Stimulated activated CD4-positive, alpha-beta T cell treated with anti-CD3 and anti-CD28 coated beads, TNF-alpha, amount 100 ng/mL, for 24 hours (primary cell): ENCODE measurements around the gene SLC23A3.
A peak's percentile ranks its signal among the peaks of the same experiment; 100 is the strongest.

Source experiments
- DNase-seq, 3 experiments: peaks; one replicate each; pipeline ENCODE4 v3.0.0-alpha.2; 2020; ENCODE audit warnings: low read depth in 3 of 3

Gene SLC23A3

GRCh38 chr2:219175928-219176817 is 6.3 kb upstream of the SLC23A3 start:
- DNase-seq, result peak in 1 of 3 experiments; percentile 37

- DNase-seq, result no peak
These were observed 5.7 kb upstream of the SLC23A3 start for GRCh38 chr2:219175486-219175885.

- no peak for DNase-seq
These were observed 5.0 kb upstream of the SLC23A3 start for GRCh38 chr2:219174801-219175200.

GRCh38 chr2:219174146-219174545 is 4.3 kb upstream of the SLC23A3 start:
- no peak for DNase-seq

- no peak for DNase-seq
These were observed 3.3 kb upstream of the SLC23A3 start for GRCh38 chr2:219173176-219173575.

- DNase-seq, result no peak
These were observed 2.7 kb upstream of the SLC23A3 start for GRCh38 chr2:219172231-219173154.

GRCh38 chr2:219171231-219171651 is 1.4 kb upstream of the SLC23A3 start:
- no peak for DNase-seq

GRCh38 chr2:219168932-219169331 is 897 bp downstream of the SLC23A3 start:
- no peak for DNase-seq

GRCh38 chr2:219168526-219168925 is 1.3 kb downstream of the SLC23A3 start:
- DNase-seq, result no peak

GRCh38 chr2:219167997-219168396 is 1.8 kb downstream of the SLC23A3 start:
- DNase-seq, result no peak

GRCh38 chr2:219165058-219165911 is 4.5 kb downstream of the SLC23A3 start:
- DNase-seq, result no peak

GRCh38 chr2:219163156-219163555 is 6.7 kb downstream of the SLC23A3 start:
- no peak for DNase-seq

GRCh38 chr2:219161097-219161496 is 8.7 kb downstream of the SLC23A3 start:
- DNase-seq, result no peak

GRCh38 chr2:219160186-219161017 is 9.4 kb downstream of the SLC23A3 start, which contains the start of gene NHEJ1:
TSS of gene NHEJ1 (minus strand) at chr2:219160815. CDS start at chr2:219158362, 2,453 bp downstream.
- DNase-seq, result peak; percentile 86 to 96 (median 88)

GRCh38 chr2:219159771-219160185 is 10.1 kb downstream of the SLC23A3 start:
- DNase-seq, result no peak

GRCh38 chr2:219158586-219158985 is 11.2 kb downstream of the SLC23A3 start:
- DNase-seq, result no peak

- no peak for DNase-seq
These were observed 11.8 kb downstream of the SLC23A3 start for GRCh38 chr2:219158025-219158424.

GRCh38 chr2:219157396-219157795 is 12.4 kb downstream of the SLC23A3 start:
- no peak for DNase-seq

- DNase-seq, result no peak
These were observed 14.7 kb downstream of the SLC23A3 start for GRCh38 chr2:219155054-219155644.

GRCh38 chr2:219149667-219150066 is 20.2 kb downstream of the SLC23A3 start:
- no peak for DNase-seq
